GM10266 (cell line): ENCODE results near the gene MED29.

Experiments
- DNase-seq: peaks from one replicate; pipeline ENCODE4 v3.0.0; 2012; ENCODE audit errors: extremely low spot score
- CTCF ChIP-seq: IDR thresholded peaks from 2 replicates; pipeline ENCODE4 v1.5.1; 2012; ENCODE audit warnings: mild to moderate bottlenecking, low read depth; ENCODE audit not compliant: control insufficient read depth, insufficient read depth; ENCODE audit errors: missing control alignments

MED29 gene

GRCh38 chr19:39381910-39382611, 9.1 kb upstream of the MED29 start:
- DNase-seq: no peak
- TF ChIP-seq CTCF: no peak

GRCh38 chr19:39382991-39383828, 8.0 kb upstream of the MED29 start:
- TF ChIP-seq CTCF: no peak

GRCh38 chr19:39384839-39385568, 6.2 kb upstream of the MED29 start:
- TF ChIP-seq CTCF: no peak
- DNase-seq: no peak

More at GRCh38 chr19:39382991-39383828, 8.0 kb upstream of the MED29 start:
- no peak for DNase-seq

GRCh38 chr19:39385629-39386411, 5.4 kb upstream of the MED29 start:
- DNase-seq: no peak

GRCh38 chr19:39386557-39386956, 4.6 kb upstream of the MED29 start:
- TF ChIP-seq CTCF: no peak
- DNase-seq: no peak

More at GRCh38 chr19:39385629-39386411, 5.4 kb upstream of the MED29 start:
- no peak for TF ChIP-seq CTCF

GRCh38 chr19:39388657-39389056, 2.5 kb upstream of the MED29 start:
- no peak for TF ChIP-seq CTCF
- DNase-seq: no peak
